H9 (cell line): ENCODE measurements around the gene DNAL1. TPM values are rescaled to one million over a fixed set of nuclear protein-coding genes. Genes with fewer than 3 reads are reported as not detected.

Experiments
- DNase-seq: peaks from one replicate; pipeline ENCODE4 v3.0.0-alpha.2; 2017
- H2AFZ ChIP-seq: one replicate; pipeline ENCODE4 v1.6.1; 2013; ENCODE audit warnings: mild to moderate bottlenecking, low read length, control low read depth, moderate library complexity
- H2AK5ac ChIP-seq: 2 replicates; pipeline ENCODE4 v1.6.1; 2013; ENCODE audit warnings: low read length, control low read depth, mixed read lengths; ENCODE audit not compliant: insufficient read length
- H2BK120ac ChIP-seq: one replicate; pipeline ENCODE4 v1.6.1; 2013; ENCODE audit warnings: low read depth, mild to moderate bottlenecking, low read length, control low read depth, inconsistent platforms; ENCODE audit not compliant: poor library complexity, severe bottlenecking
- H2BK12ac ChIP-seq: 2 replicates; pipeline ENCODE4 v1.6.1; 2013; ENCODE audit warnings: low read length, control low read depth, mixed read lengths, low read depth; ENCODE audit not compliant: insufficient read length
- H2BK15ac ChIP-seq: 2 replicates; pipeline ENCODE4 v1.6.1; 2013; ENCODE audit warnings: low read depth, low read length, control low read depth
- H2BK20ac ChIP-seq: one replicate; pipeline ENCODE4 v1.6.1; 2013; ENCODE audit warnings: low read depth, mild to moderate bottlenecking, low read length, control low read depth, inconsistent platforms; ENCODE audit not compliant: poor library complexity, severe bottlenecking
- H2BK5ac ChIP-seq: 2 replicates; pipeline ENCODE4 v1.6.1; 2013; ENCODE audit warnings: low read length, control low read depth, mixed read lengths; ENCODE audit not compliant: insufficient read length
- H3K14ac ChIP-seq: 2 replicates; pipeline ENCODE4 v1.6.1; 2013; ENCODE audit warnings: low read length, control low read depth; ENCODE audit not compliant: insufficient read depth
- H3K18ac ChIP-seq: 2 replicates; pipeline ENCODE4 v1.6.1; 2013; ENCODE audit warnings: low read depth, mild to moderate bottlenecking, mixed read lengths, low read length, control low read depth; ENCODE audit not compliant: insufficient read length
- H3K23ac ChIP-seq: 2 replicates; pipeline ENCODE4 v1.6.1; 2013; ENCODE audit warnings: low read length, control low read depth, mixed read lengths, low read depth; ENCODE audit not compliant: insufficient read length
- H3K23me2 ChIP-seq: 2 replicates; pipeline ENCODE4 v1.6.1; 2013; ENCODE audit warnings: low read depth, mild to moderate bottlenecking, mixed read lengths, low read length, control low read depth; ENCODE audit not compliant: insufficient read length, poor library complexity, severe bottlenecking
- H3K27ac ChIP-seq: 2 replicates; pipeline ENCODE4 v1.5.1; 2013; ENCODE audit warnings: low read length, control low read depth, mixed read lengths, low read depth; ENCODE audit not compliant: insufficient read length
- H3K27me3 ChIP-seq: 2 replicates; pipeline ENCODE4 v1.6.1; 2013; ENCODE audit warnings: low read length, control low read depth, inconsistent platforms; ENCODE audit not compliant: insufficient read depth
- H3K4ac ChIP-seq: 2 replicates; pipeline ENCODE4 v1.6.1; 2013; ENCODE audit warnings: low read depth, mild to moderate bottlenecking, control low read depth, inconsistent platforms, low read length, moderate library complexity
- H3K4me1 ChIP-seq: 2 replicates; pipeline ENCODE4 v1.6.1; 2013; ENCODE audit warnings: low read length, control low read depth, inconsistent platforms; ENCODE audit not compliant: insufficient read depth
- H3K4me2 ChIP-seq: 2 replicates; pipeline ENCODE4 v1.6.1; 2013; ENCODE audit warnings: low read length, control low read depth, mixed read lengths; ENCODE audit not compliant: insufficient read length, insufficient read depth
- H3K56ac ChIP-seq: 2 replicates; pipeline ENCODE4 v1.6.1; 2013; ENCODE audit warnings: low read depth, mild to moderate bottlenecking, mixed read lengths, low read length, control low read depth; ENCODE audit not compliant: insufficient read length
- H3K79me1 ChIP-seq: 2 replicates; pipeline ENCODE4 v1.6.1; 2013; ENCODE audit warnings: low read depth, mild to moderate bottlenecking, moderate library complexity, low read length, control low read depth, inconsistent platforms; ENCODE audit not compliant: insufficient read depth, poor library complexity, severe bottlenecking
- H3K79me2 ChIP-seq: 2 replicates; pipeline ENCODE4 v1.6.1; 2013; ENCODE audit warnings: low read length, control low read depth, inconsistent platforms; ENCODE audit not compliant: insufficient read depth
- H3K9ac ChIP-seq: 2 replicates; pipeline ENCODE4 v1.6.1; 2013; ENCODE audit warnings: low read length, control low read depth, mixed read lengths; ENCODE audit not compliant: insufficient read length; ENCODE audit errors: extremely low read depth
- H3K9me3 ChIP-seq: one replicate; pipeline ENCODE4 v1.6.1; 2013; ENCODE audit warnings: low read depth, low read length, inconsistent platforms; ENCODE audit not compliant: control insufficient read depth
- H3T11ph ChIP-seq: one replicate; pipeline ENCODE4 v1.6.1; 2013; ENCODE audit warnings: mild to moderate bottlenecking, low read length, control low read depth, inconsistent platforms
- H4K20me1 ChIP-seq: one replicate; pipeline ENCODE4 v1.6.1; 2013; ENCODE audit not compliant: control insufficient read depth, insufficient read length, insufficient read depth
- H4K5ac ChIP-seq: 2 replicates; pipeline ENCODE4 v1.6.1; 2013; ENCODE audit warnings: low read depth, mild to moderate bottlenecking, mixed read lengths, low read length, control low read depth; ENCODE audit not compliant: insufficient read length
- H4K8ac ChIP-seq: replicated peaks from 2 replicates; pipeline ENCODE4 v1.6.1; 2013; ENCODE audit warnings: low read length, control low read depth, mixed read lengths, low read depth; ENCODE audit not compliant: insufficient read length
- H4K91ac ChIP-seq: 2 replicates; pipeline ENCODE4 v1.6.1; 2013; ENCODE audit warnings: low read depth, mild to moderate bottlenecking, moderate library complexity, mixed read lengths, low read length, control low read depth; ENCODE audit not compliant: insufficient read length
- H3K27ac Mint-ChIP-seq, 3 experiments: 2 replicates in 2 of 3; 3 replicates in 1 of 3; pipeline ENCODE4 v1.8.0; 2020 to 2021; ENCODE audit warnings: mixed read lengths in 3 of 3, mild to moderate bottlenecking in 1 of 3, moderate library complexity in 1 of 3
- H3K27me3 Mint-ChIP-seq: 2 replicates; pipeline ENCODE4 v1.8.0; 2021; ENCODE audit warnings: low read depth, mild to moderate bottlenecking, moderate library complexity, mixed read lengths
- H3K36me3 Mint-ChIP-seq, 3 experiments: 2 replicates in 2 of 3; 3 replicates in 1 of 3; pipeline ENCODE4 v1.8.0; 2020 to 2021; ENCODE audit warnings: low read depth in 3 of 3, mixed read lengths in 3 of 3; ENCODE audit not compliant: insufficient read depth in 1 of 3
- H3K4me1 Mint-ChIP-seq, 2 experiments: 2 replicates each; pipeline ENCODE4 v1.8.0; 2020; ENCODE audit warnings: mixed read lengths in 2 of 2
- H3K4me3 Mint-ChIP-seq, 2 experiments: 2 replicates in 1 of 2; 3 replicates in 1 of 2; pipeline ENCODE4 v1.8.0; 2020 to 2021; ENCODE audit warnings: mild to moderate bottlenecking in 2 of 2, mixed read lengths in 2 of 2, moderate library complexity in 1 of 2
- H3K9me3 Mint-ChIP-seq, 2 experiments: 2 replicates in 1 of 2; 3 replicates in 1 of 2; pipeline ENCODE4 v1.8.0; 2020; ENCODE audit warnings: mild to moderate bottlenecking in 2 of 2, mixed read lengths in 2 of 2, moderate library complexity in 1 of 2
- WGBS: extraction: QIAGEN DNeasy Blood & Tissue Kit; methylation state at CpG from one replicate; pipeline ENCODE4 v1.1.7; 2013; ENCODE audit warnings: missing lambda C conversion rate, low lambda C conversion rate, mixed read lengths; ENCODE audit not compliant: insufficient read length; ENCODE audit errors: extremely low coverage; 5-methylcytosine and 5-hydroxymethylcytosine counted together
- total RNA-seq: library from RNA; stranded (reverse); gene quantifications from 2 replicates; pipeline ENCODE4 v1.2.1, GENCODE V29; 2021
- TF ChIP-seq, protein P1 (sequence below): fragments of 200-600 bp; sonication (generic); conservative IDR thresholded peaks from 3 replicates; pipeline ENCODE4 v1.8.0; 2021; ENCODE audit warnings: antibody characterized with exemption, mild to moderate bottlenecking

Gene DNAL1
- total RNA-seq, 1 experiment from 2014 or later: 17.7 TPM

DNA sequence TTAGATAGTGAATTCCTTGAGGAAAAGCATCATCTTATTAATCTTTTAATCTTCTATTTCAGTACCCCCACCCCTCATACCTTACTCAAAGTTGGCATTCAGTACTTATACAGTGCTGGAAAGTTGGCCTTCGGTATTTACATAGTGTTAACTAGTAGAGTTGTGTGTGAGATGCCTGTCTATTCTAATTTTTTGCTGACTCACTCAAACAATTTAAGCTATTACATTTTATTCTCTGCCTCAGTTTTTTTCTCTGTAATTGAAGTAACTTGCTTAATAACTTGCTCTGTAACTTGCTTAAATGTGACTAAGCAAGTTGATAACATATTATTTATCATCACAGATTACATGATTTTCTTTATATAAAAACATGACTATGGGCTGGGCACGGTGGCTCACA, 20.3 kb downstream of the DNAL1 start:
- Histone ChIP-seq H3K23me2 (no peaks in the 10 kb centered on the region), H3K4ac (no peak overlapping the region), H3T11ph (no peak overlapping the region), H3K18ac (no peak overlapping the region), H3K23ac (no peak overlapping the region), H4K20me1 (no peaks in the 10 kb centered on the region), H4K8ac (no peak overlapping the region), H3K4me1 (no peaks in the 10 kb centered on the region), H2BK120ac (no peak overlapping the region), H3K9ac (no peak overlapping the region), H2BK20ac (no peak overlapping the region), H3K4me2 (no peak overlapping the region), H3K27me3 (no peaks in the 10 kb centered on the region), H2BK15ac (no peak overlapping the region), H3K27ac (no peak overlapping the region), H4K91ac (no peak overlapping the region), H2BK12ac (no peak overlapping the region), H2AK5ac (no peak overlapping the region), H3K79me2 (no peaks in the 10 kb centered on the region), H4K5ac (no peak overlapping the region), H3K56ac (no peak overlapping the region), H2AFZ (no peak overlapping the region), H3K79me1 (no peaks in the 10 kb centered on the region), H3K9me3 (no peaks in the 10 kb centered on the region), H3K14ac (no peak overlapping the region), H2BK5ac (no peak overlapping the region)
- H3K9me3 Mint-ChIP-seq: peaks cover 0 to 3% of the 10 kb centered on the region in 2 experiments; a peak in 1 of 5 replicates
- peaks cover 7 to 10% (median 8%) of the 10 kb centered on the region in 3 experiments for H3K36me3 Mint-ChIP-seq
- H3K27ac Mint-ChIP-seq: no peak overlapping the region
- WGBS: no CpG with 5 or more reads among the region's 2 CpGs
- TF ChIP-seq, protein P1, sequence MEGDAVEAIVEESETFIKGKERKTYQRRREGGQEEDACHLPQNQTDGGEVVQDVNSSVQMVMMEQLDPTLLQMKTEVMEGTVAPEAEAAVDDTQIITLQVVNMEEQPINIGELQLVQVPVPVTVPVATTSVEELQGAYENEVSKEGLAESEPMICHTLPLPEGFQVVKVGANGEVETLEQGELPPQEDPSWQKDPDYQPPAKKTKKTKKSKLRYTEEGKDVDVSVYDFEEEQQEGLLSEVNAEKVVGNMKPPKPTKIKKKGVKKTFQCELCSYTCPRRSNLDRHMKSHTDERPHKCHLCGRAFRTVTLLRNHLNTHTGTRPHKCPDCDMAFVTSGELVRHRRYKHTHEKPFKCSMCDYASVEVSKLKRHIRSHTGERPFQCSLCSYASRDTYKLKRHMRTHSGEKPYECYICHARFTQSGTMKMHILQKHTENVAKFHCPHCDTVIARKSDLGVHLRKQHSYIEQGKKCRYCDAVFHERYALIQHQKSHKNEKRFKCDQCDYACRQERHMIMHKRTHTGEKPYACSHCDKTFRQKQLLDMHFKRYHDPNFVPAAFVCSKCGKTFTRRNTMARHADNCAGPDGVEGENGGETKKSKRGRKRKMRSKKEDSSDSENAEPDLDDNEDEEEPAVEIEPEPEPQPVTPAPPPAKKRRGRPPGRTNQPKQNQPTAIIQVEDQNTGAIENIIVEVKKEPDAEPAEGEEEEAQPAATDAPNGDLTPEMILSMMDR: no peak
- no peak for DNase-seq
- no peak overlapping the region for H3K4me3 Mint-ChIP-seq
- H3K27me3 Mint-ChIP-seq: no peaks in the 10 kb centered on the region
- H3K4me1 Mint-ChIP-seq: peaks cover 0 to 5% of the 10 kb centered on the region in 2 experiments; a peak in 2 of 4 replicates
